ENCODE results near the gene IFT88.

The IFT88 gene

DNA sequence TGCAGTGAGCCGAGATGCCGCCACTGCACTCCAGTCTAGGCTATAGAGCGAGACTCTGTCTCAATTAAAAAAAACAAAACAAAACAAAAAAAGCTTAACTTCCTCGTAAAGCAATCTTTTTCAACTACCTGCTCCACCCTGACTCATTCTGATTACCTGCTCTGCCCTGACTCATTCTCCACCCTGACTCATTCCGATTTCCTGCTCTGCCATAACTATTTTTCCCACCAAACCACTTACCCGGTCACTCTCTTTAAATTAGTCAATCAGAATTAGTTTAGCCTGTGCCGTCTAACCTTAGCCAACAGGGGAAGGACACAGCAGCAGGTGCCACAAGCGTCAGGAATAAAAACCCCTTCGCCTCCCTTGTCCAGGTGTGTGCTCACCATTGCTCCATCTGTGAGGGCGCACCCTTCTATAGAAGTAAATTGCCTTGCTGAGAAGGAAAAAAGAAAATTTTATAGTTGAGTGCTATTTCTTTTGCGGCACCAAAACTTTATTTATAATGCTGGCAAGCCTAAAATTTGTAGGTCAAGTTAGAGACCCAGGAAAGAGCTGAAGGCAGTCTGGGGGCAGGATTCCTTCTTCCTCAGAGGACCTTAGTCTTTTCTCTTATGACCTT is 1.7 kb upstream of the IFT88 start:
- DNase-seq: no peak

DNA sequence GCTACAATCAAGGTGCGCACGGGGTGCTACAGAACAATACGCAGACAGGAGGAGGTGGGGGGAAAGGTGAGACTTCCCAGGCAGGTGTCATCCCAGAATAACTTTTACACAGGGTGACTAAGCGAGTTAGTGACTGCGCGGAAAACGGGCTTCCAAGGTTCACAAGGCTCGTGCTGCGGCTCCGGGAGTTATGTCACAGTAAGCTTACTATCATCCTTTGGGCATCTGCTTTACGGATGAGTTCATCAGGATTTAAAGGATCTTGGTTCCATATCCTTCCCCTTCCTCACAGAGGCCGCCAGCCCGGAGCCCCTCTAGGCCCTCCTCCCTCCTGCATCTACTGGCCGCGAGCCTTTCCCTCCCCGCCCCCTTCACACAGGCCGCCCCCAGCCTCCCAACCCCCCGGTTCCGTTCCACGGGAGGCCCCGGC is 474 bp upstream of the IFT88 start:
- peak; percentile 16 for DNase-seq

DNA sequence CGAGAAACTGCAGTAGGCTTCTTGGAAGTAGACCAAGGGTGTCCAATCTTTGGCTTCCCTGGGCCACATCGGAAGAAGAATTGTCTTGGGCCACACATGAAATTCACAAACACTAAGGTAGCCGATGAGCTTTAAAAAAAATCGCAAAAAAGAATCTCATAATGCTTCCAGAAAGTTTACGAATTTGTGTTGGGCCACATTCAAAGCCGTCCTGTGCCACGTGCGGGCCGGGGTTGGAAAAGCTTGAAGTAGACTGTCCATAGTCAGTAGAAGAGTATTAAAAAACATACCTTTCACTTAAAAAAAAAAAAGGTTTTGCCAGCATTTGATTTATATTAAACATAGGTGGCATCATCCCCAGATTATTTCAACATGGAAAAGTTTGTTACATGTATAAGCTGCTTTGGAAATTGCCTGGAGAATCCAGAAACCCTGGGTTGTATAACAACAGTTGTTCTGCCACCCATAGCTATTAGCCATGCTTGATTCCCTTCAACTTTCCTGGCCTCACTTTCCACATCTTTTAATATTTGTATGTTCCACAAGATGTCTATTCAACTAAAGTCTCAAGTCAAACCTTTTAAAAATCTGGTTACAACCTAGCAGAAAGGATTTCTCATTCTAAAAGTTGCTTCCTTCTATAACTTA is 1.0 kb downstream of the IFT88 start:
- DNase-seq: no peak

DNA sequence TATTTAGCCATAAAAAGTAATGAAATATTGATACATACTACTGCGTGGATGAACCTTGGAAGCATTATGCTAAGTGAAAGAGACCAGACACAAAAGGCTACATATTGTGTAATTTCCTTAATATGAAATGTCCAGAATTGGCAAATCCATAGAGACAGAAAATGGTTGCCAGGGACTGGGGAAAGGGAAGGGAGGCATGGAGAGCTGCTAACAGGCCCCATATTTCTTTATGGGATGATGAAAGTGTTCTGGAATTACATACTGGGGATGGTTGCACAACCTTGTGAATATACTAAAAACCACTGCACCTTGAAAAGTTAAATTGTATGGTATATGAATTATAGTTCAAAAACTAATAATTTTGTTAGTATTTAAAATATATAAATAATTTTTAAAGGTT is 3.6 kb downstream of the IFT88 start:
- no peak for DNase-seq

DNA sequence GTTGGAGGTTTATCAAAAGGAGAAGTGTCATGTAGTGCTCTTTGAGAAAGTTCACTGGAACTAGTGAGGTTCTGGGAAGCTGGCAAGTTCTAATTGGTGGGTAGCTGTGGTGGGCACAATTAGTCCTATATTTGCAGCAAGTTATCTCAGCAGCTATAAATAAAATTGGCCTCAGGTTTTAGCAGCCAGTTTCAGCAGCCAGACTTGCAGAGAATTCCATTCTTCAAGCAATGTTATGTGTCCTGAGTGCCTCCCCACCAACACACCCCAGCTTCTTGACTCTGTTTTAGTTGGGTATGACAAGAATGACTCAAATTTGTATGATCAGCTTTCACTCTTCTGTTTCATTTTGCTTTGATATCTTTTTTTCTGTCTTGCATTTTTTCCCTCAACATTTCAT is 4.7 kb downstream of the IFT88 start:
- no peak for DNase-seq

DNA sequence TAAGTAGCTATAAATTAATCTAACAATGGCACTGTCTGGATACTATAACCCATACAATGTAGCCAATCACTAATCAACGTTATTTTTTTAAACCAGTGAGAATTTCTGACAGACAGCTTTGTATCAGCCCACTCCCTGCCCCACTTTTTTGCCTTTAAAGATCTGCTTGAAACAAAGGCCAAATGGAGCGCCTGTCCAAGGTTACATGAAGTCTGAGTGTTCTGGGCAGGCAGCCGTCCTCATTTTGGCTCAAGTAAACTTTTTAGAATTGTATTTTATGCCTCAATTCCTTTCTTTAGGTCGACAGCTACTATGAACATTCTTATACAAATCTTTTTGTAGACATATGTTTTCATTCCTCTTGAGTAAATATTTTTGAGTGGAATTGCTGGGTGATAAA is 6.2 kb downstream of the IFT88 start:
- no peak for DNase-seq

DNA sequence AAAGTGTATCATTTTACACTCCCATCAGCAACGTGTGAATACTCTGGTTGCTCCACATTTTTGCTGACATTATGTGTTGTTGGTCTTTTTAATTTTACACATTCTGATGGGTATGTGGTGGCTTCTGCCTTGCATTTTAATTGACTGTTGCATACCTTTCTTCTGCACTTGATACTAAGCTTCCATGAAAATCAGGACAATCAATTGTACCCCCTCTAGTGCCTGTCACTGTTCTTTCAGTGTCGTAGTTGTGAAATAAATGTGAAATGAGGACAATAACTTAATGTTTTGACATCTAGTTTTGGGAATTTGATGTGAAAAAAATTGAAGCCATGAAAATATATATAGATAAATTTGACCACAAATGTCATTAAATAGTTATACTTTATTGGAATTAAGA is 6.7 kb downstream of the IFT88 start:
- DNase-seq: no peak

DNA sequence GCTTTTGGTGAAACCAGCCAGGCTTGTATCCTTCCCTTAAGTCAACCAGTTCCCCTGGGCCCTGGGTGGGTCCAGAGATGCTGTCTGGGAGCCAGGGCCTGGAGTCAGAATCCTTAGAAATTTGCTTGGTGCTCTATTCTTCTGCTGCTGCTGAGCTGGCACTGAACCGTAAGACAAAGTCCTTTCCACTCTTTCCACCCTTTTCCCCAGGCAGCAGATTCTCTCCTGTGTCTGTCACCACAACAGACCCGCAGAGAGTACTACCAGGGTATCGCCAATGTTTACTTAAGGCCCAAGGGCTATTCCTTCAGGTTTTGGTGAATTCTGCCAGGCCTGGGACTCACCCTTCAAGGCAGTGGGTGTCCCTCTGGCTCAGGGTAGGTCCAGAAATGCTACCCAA is 12.2 kb downstream of the IFT88 start:
- DNase-seq: no peak

DNA sequence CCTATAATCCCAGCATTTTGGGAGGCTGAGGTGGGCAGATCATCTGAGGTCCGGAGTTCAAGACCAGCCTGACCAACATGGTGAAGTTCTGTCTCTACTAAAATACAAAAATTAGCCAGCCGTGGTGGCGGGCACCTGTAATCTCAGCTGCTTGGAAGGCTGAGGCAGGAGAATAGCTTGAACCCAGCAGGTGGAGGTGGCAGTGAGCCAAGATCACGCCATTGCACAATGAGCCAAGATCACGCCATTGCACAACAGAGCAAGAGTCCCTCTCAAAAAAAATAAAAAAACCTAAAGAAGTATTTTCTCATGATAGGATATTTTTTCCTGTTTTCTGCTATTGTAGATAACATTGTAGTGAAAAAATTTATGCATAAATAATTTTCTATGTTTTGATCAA is 13.3 kb downstream of the IFT88 start:
- DNase-seq: no peak

DNA sequence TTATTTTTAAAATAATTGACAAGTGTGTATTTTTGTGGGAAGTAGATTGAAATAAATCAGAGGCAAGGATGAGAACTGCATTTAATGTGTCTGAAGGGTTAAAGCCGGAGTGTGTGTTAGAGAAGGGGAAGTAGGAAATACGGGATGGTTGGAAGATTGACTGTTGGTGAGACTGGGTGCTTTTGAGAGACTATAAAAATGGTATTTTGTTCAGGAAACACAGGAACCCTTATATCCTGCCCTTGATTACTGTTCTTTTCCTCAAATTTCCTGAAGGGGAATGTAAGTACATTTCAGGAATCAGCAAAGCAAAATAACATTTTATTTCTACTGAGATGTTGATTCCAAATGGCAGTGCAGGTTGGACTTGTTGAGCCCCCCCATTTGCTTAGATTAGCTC is 15.1 kb downstream of the IFT88 start:
- no peak for DNase-seq

DNA sequence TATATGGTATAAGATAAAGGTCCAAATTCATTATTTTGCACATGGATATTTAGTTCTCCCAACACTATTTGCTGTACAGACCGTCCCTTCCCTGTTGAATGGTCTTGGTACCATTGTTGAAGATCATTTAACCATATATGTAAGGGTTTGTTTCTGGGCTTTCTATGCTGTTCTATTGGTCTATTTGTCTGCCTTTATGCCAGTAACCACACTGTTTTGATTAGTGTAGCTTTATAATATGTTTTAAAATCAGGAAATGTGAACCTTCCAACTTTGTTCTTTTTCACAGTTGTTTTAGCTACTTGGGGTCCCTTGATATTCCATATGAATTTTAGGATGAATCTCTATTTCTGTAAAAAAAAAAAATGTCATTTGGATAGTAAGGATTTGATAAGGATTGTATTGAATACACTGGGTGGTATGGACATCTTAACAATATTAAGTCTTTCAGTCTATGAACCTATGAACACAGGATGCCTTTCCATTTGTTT is 16.9 kb downstream of the IFT88 start:
- DNase-seq: no peak

DNA sequence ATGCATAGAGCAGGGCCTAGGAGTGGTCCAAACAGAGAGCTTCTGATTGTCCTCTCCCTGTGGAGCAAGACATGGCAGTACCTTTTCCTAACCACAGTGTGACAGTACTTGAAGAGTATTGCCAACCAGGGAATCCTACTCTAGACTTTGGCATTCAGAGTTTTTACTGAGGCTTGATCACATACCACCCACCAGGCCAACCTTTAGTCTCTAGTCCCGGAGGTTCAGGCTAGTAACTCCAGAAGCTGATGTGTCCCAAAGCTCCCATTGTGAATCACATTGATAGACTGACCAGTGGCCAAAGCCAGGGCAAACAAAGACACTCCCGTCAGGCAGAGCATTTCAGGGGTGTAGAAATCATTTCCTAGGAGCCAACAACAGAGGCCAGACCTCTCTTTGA is 18.4 kb downstream of the IFT88 start:
- DNase-seq: no peak

DNA sequence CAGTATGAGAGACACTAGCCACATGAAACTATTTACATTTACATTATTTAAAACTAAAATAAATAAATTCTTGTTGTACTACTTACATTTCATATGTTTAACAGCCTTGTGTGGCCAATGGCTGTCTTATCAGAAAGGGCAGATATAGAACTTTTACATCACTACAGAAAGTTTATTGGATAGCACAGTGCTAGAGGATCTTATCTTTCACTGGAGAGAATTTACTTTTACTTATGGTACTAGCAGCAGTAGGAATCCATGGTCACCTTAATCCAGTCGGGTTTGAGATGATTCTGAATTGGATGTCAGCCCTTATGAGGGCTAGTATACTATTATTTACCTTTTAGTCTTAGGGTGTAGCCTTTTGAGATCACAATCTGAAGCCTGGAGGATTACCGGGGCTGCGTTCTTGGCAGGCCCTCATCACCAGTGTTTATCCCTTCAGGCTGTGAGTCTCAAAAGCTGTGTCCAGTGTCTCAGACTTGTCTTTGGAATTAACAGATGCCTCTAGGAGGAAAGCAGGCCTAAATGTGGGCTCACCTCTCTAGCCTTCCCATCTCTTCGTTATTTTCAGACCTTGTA is 21.7 kb downstream of the IFT88 start:
- DNase-seq: no peak

DNA sequence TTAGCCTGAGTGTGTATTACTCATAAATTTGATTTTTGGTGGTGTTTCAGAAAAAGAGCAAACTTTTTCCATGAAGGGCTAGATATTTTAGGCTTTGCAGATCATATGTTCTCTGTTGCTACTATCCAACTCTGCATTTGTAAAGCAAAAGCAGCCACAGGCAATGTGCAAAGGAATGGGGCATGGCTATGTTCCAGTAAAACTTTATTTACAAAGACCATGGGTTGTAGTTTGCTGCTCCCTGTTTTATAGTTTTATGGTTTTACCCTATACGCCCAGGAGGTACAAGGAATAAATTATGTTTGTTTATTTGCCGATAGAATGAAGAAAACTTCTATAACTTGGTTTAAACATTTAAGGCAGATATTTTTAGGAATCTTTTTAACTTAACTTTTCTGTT is 23.6 kb downstream of the IFT88 start:
- DNase-seq: no peak

DNA sequence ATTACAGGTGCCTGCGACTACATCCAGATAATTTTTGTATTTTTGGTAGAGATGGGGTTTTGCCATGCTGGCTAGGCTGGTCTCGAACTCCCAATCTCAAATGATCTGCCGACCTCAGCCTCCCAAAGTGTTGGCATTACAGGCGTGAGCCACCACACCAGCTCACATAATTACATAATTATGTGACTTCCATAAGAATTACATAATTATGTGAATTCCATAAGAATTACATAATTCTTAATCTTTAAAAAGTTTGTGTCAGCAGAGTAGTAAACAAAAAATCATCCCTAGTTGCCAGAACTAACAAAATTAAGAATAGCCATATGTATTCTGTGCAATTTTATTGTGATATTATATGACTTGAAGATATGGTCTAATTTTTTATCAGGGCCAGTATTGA is 25.6 kb downstream of the IFT88 start:
- DNase-seq: no peak

DNA sequence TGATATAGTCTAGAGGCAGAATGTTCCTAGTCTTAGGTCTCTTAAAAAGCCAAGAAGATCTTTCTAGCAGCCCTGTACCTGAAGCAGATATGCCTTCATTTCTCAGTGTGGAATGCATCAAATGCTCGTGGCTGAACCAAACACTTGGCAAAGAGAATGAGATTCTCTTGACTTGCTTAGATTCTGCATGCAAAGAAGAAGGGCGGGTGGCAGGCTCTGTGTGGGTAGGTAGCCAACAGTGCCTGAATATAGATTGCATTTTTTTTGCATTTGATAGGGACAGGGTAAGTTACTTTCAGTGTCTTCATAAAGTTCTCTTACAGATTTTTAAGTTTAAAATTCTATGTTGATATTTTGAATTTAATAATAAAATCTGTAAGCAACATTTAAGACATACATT is 27.3 kb downstream of the IFT88 start:
- no peak for DNase-seq

DNA sequence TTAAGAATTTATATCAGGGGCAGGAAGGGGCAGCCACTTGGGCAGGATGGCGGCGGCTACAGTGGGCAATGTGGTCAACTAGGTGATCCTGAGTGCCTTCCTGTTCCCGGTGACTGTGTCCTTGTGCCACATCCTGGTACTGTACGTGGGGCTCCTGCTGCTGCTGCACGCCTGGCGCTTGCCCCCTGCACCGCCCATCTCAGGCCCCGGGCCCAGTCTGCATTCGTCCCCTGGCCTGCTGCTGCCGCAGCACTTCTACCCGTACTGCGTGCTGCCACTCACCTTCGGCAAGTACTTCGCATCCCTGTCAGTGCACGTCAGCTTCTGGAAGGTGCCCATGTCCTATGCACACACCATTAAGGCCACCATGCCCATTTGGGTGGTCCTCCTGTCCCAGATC is 40.1 kb downstream of the IFT88 start:
- DNase-seq: no peak

DNA sequence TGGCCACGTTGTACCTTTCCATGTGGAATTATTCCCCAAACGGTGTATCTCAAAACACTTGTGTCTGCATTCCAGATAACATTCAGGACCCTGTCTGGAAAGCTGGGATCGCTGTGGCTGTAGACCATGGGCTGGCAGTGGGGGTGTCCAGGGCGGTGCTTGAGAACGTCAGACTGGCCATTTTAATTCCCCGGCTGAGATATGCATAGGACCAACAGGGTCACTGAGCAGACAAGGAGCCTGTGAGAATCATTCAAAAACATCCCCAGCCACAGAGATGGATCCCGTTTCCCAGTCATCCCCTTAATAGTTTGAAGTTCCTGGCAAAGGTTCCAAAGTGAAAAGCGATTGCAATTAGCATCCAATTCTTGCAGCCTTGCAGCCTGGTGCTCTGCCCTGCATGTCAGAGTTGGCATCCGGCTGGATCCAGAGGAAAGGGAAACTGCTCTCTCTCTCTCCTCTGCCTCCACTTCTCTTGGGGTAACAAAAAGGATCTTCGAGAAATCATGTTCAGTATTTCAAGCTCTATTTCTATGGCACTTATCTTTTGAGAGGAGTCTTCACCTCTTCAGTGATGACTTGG is 41.6 kb downstream of the IFT88 start:
- no peak for DNase-seq

DNA sequence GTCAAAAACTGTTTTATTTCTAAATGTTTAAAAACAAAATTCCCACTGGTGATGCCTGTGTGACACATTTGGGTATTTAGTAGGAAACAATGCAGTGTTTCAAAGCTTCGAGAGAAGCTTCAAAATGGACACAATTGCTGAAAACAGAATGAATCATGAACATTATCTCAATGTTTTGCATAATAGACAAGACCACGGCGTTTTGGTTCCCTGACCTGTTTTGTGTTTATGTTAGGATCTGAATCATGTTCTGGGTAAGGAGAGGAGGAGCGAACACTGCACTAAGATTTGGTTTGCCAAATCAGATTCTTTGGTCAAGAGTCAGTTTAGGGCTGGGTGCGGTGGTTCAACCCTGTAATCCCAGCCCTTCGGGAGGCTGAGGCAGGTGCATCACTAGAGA is 42.2 kb downstream of the IFT88 start:
- no peak for DNase-seq

DNA sequence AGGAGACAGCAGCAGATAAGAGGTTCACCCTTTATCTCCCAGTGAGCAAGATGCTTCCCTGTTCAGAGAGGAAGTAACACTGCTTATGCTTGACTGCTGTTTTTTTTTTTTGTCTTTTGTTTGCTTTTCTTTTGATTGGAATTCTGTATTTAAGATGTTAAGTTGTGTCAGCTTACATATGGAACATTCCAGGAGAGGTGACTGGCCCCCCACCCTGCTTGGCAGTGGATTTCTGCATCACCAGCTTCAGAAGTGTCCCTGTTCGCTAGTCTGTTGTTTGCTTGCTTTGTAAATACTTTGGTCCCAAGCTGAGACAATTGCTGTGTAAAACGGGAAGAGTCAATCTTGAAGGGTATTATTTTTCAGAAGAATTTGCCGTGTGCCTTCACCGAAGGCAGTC is 43.0 kb downstream of the IFT88 start:
- DNase-seq: no peak

DNA sequence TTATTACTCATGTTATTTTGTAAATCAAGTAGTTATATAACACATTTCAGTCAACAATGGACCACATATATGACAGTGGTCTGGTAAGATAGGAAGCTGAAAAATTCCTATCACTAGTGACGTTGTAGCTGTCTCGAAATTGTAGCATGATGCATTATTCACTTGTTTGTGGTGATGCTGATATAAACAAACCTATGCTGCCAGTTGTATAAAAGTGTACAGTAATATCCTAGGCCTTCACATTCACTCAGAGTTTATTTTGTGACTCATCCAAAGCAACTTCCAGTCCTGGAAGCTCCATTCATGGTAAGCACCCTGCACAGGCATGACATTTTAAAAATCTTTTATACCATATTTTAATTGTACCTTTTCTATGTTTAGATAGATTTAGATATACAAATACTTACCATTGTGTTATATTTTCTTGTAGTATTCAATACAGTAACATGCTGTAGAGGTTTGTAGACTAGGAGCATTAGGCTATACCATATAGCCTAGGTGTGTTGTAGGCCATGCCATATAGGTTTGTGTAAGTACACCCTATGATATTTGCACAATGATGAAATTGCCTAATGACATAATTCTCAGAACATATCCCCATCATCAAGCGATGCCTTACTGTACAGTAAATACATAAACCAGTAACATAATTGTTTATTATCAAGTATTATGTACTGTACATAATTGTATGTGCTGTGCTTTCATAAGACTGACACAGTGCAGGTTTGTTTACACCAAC is 49.3 kb downstream of the IFT88 start:
- DNase-seq: no peak

DNA sequence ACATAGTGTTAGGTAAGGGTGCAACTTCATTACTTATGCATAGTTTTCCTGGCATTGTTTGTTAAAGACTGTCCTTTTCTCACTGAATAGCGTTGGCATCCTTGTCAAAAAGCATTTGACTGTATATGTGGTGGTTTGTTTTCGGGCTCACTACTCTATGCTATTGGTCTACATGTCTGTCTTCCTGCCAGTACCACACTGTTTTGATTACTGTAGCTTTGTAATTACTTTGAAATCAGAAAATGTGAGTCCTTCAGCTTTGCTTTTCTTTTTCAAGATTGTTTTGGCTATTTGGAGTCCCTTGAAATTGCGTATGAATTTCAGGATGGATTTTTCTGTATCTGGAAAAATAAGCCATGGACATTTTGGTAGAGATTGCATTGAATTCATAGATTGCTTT is 56.0 kb downstream of the IFT88 start:
- DNase-seq: no peak

DNA sequence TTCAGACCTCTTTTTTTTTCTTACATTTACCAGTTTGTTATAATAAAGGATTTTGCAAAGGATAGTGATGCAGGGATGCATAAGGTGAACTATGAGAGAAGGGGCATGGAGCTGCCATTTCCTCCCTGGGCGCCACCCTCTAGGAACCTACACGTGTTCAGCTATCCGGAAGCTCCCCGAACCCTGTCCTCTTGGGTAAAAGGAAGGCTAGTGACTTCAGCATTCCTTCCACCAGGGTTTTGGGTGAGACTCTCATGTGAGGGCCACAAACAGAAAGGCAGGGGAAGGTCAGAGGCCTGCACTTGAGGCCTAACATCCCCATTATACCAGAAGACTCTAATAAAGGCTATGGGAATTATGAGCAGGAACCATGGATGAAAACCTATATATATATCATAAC is 57.3 kb downstream of the IFT88 start:
- DNase-seq: no peak

DNA sequence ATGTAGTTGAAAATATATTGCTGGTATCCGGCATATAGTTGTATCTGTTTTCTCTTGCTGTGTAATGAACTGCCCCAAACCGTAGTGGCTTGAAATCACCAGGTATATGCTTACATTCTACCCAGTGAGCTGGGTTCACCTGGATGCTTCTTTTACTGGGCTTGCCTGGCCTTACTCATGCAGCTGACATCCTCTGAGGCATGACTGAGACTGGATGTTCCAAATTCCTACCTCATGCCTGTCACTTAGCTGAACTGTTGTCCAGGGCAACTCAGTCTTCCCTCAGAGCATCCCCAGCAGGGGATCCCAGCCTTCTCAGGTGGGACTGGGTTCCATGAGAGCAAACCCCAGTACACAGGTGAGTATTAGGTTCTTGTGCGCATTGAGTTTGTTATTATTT is 66.8 kb downstream of the IFT88 start:
- no peak for DNase-seq
